NCI-H2227 treated with DMSO at 0.1 percent for 48 hours (cell line): ENCODE results near the gene TFEB.

Experiments
- DNase-seq: peaks from one replicate; lab custom pipeline; 2025; lab: John Stamatoyannopoulos, UW

The TFEB gene

DNA sequence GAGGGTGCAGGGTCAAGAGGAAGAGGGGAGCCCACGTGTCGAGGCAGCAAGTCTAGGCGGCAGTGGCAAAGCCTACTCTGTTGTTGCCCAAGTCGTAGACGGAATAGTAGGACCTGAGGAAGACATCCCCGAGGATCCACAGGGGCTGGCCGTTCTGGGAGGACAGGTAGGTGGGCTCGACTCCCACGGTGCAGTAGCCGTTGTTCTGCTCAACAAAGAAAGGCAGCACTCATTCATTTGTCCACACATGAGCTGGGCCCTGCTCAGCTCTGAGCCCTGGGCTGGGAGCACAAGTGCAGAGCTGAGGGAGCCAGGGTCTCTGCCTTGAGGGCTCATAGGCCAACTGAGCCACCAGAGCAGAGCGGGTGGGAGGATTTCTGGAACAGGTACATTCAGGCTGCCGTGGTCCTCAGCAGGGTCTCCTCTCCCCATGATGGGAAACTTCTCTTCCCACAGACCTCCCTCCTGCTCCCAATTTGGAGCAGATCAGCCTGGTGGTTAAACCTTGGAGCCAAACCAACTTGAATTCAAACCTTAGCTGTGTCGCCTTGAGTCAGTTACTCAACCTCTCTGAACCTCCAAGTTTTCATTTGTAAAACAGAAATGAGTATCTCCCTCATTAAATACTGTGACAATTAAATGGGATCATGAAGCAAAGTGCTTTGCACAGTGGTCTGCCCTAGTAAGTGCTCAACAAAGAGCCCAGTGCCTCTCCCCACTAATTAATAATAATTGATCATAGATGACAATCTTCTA, 1.6 kb upstream of the TFEB start:
- DNase-seq = no peak

DNA sequence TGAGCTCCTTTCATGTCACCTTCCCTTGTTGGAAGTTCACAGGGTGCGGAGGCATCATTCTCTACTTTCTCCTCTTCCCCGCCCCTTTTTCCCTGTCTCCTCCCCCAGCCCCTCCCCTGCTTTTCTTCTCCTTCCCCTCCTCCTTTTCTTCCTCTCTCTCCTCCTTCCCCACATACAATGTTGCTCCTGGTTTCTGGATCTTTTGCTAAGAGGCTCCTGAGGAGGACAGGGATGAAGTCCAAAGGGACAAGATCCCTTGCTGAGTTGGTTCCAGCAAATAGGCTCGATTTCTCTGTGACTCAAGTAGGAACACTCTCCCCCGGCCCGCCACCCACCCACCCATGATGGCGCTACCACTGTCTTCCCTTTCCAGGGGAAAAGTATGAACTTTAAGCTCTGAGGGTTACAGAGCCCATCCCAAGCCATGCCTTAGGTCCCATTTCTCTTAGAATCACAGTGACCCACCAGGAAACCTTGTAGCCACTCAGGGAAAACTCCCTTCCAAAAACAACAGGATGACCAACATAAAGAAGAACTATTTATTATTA, 852 bp upstream of the TFEB start:
- DNase-seq = no peak

DNA sequence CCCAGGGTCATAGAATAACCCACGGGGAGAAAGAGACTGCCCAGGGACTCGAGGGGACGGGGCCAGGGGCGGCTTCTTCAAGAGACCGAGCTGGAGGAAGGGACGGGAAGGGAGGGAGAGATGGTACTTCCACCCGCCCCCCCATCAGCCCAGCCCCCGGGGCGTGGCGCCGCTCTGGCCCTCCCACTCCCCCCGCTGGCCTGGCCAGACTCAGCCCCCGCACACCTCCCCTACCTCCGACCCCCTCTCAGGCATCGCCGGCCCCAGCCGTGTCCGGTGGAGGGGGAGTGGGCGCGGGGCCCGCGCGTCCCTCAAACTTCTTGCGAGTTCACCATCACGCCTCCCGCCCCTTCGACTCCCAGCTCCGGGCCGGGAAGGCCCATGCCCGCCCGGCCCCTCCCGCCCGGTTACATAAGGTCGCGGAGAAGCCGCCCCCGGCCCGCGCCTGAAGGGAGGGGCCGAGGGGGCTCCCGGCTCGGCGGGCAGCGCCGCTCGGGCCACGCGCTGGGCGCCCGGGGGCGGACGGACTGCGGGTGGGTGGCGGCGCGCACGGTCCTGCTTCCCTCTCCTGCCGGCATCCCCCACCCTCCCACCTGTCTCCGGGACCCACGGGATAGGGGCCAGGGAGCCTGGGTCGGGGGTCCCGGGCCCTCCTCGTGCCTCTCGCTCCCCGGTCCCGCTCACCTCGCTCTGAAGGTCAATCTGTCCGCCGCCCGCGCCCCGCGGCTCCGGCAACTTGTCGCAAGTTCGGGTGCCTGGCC, 562 bp downstream of the TFEB start:
- peak; percentile 26 for DNase-seq

DNA sequence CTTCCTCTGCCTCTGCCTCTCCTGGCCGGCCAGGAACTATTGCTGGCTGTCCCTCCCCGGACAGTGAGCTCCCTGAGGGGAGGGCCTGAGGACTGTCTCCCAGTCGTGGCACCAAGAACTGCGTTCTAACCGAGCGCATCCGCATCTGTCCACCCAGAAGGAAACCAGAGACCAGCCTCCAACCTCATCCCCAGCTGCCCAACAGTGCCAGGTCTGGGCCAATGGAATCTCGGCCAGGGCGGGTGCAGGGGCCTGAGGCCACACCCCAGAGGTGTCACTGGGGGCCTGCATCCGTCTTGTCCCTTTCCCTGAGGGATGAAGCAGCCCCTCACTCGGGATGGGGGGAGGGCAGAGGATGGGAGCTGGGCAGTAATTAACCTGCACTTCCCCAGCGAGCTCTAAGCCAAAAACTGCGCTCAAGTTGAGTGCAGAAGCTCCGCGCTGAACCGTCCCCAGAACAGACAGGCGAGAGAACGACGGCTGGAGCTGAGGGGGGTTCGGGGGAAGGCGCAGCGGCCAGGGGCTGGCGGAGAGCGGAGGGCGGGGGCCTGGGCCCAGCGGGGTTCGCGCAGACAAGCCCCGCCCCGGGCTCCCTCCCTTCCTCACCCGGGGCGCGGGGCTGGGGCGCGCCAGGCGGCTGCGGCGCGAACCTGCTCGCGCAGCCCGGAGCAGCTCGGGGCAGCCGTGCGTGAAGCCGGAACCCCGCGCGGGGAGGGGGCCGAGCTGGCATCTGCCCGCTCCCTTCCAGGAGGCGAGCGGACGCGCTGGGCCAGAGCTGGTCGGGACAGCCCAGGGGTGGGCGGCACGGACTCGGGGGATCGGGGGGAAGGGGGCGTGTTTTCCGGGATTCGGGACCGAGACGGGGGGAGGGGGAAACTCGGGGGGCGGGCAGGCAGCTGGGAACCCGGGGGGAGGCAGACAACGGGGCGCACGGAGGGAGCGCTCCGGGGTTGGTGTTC, 1.4 kb downstream of the TFEB start:
- peak; percentile 67 for DNase-seq

DNA sequence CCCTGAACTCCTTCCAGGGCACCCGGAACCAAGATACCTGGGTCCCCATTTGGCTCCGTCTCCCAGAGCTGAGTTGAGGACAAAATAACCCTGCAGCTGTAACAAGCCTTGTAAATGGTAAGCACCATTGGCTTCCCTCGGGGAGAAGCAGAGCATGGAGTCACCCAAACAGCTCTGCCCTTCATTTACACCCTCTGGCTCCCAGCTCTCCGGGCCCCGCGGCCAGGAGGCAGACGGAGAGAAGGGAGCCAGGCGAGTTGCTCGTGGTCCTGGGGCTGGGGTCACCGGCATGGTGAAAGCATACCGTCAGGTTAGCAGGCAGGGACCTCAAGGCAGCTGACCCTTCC, 2.1 kb downstream of the TFEB start:
- DNase-seq = no peak

DNA sequence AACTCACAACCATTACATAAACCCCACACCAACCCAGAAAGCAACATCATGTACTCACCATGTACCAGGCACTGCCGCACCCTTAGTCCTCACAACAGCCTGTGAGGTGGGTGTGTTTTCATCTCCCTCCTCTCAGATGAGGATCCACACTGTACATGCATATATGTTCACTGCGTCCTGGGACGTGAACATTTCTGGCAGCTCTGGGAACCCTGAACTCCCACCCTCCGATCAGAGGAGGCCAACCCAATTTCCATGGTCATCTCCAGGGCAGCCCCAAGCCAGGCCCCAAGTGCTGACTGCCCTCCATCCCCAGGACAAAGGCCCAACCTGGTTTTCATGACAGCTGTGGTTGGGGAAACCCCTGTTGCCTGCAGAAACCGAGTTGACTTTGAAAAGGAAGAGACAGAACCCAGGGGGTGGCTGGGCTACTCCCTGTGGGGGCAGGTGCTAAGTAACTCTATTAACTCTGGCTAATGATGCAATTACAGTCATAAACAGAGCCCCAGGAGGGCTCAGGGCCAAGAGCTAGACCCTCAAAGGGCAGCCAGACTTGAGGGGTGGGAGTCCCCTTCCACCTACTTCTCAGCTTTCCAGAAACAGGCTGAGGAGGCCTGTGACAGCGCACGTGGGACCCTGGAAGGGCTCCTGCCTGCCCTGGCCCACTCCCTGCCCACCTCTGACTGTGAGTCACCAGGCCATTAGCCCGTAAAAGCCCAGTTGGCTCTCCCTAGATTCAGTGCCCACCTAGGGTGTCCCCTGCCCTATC, 2.6 kb downstream of the TFEB start:
- no peak for DNase-seq

DNA sequence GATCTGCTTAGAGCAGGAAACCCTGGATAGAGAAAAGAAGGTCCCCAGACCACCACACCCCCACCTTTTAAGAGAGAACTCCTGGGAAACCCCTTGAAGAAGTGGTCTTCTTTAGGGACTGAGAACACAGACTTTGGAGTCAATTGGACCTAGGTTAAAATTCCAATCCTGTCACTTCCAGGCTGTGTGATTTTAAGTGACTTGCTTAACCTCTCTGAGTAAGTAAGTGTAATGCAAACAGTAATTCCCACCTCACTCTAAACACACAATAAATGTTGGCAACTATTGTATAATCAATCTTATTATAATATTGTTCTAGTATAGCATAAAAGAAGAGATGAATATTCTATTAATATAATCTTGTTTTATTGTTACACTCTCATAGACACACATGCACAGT, 3.3 kb downstream of the TFEB start:
- no peak for DNase-seq

DNA sequence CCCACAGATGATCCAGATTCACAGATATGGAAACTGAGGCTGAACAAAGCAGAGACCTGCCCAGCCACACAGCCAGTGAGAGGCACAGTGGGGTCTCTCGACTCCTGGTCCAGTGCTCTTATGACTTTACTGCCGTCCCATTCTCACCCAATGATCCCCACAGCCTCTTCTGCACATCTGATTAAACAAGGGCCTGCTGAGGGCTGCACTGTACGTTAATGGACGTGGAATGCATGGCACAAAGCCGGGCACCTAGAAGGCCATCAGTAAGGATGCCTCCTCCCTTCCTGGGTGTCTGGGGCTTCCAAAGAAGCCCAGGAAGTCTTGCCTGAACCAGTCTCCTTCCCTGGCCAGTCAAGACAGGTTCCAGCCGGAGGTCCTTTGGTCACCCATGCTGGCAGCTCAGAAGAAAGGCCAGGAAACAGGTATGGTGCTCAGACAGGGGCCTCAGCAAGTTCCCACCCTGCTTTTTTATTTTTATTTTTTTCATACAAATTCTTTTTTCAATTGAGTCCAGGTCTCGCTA, 3.8 kb downstream of the TFEB start:
- no peak for DNase-seq

DNA sequence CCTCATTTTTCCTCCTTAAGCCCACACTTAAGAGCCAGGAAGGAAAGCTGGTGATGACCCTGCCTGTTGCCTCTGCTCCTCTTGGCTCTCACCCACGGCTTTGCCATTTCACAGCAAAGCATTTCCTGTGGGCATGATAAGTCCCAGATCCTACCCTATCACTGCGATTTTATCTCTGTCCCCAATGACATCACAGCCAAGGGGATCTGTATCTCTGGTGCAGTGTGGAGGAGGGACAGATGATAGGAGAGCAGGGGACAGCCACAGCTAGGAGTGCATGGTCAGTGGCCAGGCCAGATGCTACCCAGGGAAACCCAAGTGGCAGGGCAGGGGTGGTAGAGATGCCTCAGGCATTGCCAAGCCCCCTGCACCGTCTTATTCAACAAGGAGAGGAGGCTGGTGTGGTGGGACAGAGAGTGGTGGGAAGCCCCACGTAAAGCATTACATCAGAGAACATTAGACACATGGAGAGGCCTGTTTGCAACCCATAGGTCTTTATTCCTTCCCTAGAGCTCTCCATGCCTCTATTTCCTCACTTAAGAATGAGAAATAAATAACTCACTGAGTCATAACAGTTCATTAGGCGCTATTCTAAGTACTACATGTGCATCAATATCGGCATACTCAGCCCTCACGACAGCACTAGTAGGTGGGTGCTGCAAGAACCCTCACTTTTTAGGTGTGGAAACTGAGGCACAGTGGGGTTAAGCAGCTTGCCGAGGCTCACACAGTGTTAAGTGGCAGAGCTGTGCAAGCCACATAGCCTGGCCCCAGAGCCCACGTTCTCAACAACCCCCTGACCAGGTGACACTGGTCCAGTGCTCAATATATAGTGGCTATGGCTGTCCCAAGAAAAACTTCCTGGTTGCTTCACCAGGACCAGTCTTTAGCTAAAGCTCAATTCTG, 4.6 kb downstream of the TFEB start:
- no peak for DNase-seq

DNA sequence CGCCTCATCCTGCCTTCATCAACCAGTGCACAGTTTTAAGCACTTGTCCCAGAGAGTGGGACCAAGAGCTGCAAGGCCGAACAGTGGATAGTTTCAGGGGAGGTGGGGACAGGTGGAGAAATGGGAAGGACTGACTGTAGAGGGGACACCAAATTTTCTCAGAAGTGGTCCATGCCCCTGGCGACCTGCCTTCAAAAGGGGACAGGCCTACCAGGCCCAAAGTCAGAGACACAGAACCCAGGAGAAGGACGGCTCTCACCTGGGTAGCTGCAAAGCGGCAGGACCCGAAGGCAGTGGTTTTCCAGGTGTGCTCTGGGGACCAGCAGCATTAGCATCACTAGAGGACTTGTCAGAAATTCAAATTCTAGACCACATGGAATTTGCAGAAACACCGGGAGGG, 5.8 kb downstream of the TFEB start:
- DNase-seq = no peak

DNA sequence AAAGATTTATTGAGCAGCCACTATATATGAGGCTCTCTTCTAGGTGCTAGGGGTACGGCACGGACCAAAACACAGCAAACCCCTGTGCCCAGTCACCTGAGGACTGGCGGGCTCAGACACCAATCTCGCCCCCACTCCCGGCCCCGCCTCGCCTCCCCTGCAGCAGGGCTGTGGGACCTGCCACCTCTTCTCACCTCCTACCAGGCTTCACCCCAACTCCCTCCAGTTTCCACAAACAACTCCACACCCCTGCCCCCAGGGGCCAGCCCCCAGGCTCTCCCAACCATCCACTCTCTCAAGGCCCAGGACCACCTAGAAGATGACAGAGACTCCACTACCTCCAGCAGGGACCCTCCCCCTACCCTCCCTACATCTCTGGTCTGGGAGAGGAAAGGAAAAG, 6.5 kb downstream of the TFEB start:
- DNase-seq = no peak

DNA sequence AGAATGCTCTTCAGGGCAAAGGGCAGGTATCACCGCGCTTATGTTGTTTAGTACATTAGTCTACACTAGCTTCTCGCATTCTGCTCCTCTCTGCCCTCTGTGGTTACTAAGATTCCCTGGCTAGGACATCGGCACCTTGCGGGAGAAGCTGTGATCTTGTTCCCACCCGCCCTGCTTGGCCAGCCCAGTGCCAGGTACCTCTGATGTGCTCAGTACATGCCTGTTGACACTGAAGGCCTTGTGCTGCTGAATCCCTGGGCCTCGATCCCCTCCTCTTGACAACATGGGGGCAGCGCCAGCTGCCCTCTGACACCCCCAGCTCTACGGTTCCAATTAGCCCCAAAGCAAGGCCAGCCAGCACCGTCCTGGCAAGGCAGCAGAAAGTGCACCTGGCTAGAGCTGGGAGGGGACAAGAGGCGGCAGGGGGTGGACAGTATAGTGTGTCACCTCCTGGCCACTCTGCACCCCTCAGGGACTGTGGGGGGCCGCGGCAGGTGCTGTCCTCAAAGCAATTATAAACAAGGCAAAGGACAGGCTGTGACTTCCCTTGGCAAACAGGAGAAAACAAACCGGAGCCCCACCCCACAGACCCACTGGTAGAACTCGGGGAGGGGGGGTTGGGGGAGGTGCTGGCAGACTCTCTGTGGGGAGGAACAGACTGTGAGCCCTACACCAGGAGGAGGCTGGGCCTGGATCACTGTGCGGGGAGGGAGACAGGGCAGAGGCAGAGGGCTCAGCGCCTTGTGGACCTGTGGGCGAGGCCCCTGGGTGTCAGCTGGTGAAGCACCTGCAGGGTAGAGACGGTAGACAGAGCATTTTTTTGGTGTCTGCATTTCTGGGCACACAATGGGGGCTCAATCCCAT, 7.1 kb downstream of the TFEB start:
- no peak for DNase-seq

DNA sequence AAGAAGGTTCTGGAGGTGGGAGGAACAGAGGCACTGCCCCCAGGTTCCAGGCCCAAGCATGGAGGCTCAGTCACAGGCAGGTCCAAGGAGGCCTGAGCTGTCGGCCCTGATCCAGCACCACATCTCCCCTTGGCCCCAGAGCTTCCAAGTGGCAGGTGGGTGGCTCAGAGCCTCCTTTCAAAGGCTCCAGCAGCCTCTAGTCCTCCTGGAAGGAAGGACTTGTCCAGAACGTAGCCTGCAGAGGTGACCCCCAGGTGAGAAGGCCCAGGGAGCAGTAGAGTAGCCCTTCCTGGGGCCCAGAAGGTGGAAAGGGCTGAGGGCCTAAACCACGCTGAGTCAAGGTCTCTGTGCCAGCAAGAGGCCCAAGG, 7.7 kb downstream of the TFEB start:
- DNase-seq = no peak

DNA sequence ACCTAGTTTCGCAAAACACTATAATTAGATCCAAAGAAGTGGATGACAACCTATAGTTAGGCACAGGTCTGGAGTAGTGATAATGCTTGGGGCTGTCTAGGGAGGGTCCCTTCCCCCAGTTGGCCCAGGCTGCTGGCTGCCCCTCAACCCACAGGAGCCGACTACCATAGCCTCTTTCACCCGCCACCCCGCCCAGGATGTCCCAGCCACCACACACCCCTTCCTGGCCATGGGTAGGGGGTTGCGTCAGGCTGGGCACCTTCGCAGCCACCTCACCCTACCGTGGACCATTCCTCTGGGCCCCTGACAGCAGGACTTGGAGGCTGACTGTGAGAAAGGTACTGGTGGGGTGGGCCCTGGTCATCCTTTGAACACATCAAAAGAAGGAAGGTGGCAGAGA, 8.5 kb downstream of the TFEB start:
- DNase-seq = no peak

DNA sequence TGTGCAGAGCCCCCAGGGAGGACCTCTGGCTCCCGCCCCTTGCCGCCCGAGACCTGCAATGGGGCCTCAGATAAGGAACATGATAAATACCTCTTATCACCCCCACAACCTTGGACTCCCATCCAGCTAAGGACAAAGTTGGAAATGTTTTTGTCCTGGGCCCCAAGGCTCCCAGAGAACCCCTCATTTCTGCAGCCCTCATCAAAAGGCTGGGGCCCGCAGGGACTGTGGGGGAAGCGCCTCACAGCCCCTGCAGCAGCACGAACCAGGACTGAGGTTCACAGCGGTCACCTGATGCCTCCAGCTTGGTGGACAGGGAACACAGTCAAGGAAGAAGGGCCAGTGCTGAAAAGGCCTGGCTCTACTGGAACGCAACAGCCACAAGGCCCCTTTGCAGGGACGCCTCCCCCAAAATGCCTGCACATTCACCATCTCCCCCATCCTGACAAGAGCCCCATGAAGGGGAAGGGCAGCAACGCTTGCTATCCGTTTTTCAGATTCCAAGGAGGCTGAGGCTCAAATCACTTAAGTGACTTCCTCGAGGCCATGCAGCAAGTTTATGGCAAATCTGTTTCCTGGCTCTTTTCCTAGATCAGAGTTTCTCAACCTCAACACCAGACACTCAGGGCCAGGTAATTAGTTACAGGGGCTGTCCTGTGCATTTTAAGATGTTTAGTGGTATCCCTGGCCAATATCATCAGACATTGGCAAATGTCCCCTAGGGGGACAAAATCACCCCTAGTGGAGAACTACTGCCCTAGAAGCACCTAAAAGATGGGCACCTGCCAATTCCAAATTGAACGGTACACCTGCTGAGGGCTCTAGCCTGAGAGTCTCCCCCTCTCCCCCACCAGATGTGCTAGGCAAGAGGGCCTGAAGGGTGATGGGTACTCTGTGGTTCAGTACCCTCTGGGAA, 10.6 kb downstream of the TFEB start:
- no peak for DNase-seq

DNA sequence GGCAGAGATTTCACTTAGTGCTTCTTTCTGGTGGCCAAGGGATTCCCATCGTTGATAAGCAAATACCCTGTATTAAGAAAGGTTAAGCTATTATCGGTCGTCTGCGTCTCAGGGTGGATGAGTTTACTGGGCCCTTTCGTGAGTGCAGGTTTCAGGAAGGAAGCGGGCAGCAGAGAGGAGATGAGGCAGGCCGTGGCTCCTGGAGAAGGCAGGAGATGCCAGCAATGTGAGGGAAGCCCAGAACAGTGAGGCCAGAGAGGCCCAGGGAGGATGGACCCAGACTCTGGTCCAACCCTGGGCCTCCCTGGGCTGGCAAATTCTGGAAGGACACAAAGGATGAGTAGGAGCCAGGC, 11.2 kb downstream of the TFEB start:
- no peak for DNase-seq

DNA sequence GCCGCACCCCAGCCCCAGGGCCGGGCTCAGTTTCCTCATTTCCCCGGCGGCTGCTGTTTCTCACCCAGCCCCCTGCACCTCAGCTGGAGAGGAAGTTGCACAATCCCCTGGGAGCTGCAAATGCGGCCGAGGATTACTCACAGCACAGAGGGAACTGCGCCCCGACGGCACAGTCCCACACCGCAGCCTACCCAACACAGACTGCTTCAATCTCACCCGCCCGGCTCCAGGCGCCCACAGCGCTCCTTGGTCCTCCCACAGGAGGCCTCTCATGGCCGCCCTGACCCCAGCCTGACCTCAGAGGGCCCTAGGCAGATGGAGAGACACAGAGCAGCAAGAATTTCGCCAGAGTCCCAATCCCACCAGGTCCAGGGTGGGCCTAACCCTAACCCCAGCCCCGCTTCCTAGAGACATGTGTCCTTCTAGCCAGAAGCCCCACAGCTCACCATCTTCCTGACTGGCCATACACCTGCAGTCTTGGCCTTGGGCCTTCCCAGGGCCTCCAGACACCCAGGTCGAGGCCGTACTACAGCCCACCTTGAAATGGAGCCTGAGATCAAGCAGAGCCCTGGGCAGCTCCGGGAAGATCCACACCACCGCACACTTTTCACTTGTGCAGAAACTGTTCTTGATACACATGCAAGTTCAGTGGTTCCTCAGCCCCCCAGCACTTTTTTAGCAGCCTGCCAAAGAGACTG, 11.7 kb downstream of the TFEB start:
- DNase-seq = no peak
